Type B pancreatic cell (in vitro differentiated cells): ENCODE results near the gene GRIA4. TPM values are rescaled to one million over a fixed set of nuclear protein-coding genes. Genes with fewer than 3 reads are reported as not detected.

Experiments used
- DNase-seq: peaks from one replicate; pipeline ENCODE4 v3.0.0; 2021; ENCODE audit warnings: mixed read lengths; ENCODE audit not compliant: unreplicated experiment; ENCODE audit errors: extremely low spot score
- H3K27ac Mint-ChIP-seq: 2 replicates; pipeline ENCODE4 v1.8.0; 2021; ENCODE audit warnings: mild to moderate bottlenecking, mixed read lengths
- H3K27me3 Mint-ChIP-seq: 2 replicates; pipeline ENCODE4 v1.8.0; 2021; ENCODE audit warnings: mixed read lengths
- H3K36me3 Mint-ChIP-seq: 2 replicates; pipeline ENCODE4 v1.8.0; 2021; ENCODE audit warnings: mixed read lengths
- H3K4me1 Mint-ChIP-seq: one replicate; pipeline ENCODE4 v1.8.0; 2021; ENCODE audit warnings: mixed read lengths; ENCODE audit not compliant: unreplicated experiment
- H3K4me3 Mint-ChIP-seq: 2 replicates; pipeline ENCODE4 v1.8.0; 2021; ENCODE audit warnings: mild to moderate bottlenecking, mixed read lengths
- H3K9me3 Mint-ChIP-seq: 2 replicates; pipeline ENCODE4 v1.8.0; 2021; ENCODE audit warnings: mixed read lengths
- CTCF ChIP-seq: fragments of 200-600 bp; sonication (generic); conservative IDR thresholded peaks from 2 replicates; pipeline ENCODE4 v1.5.0; 2021; ENCODE audit warnings: antibody characterized with exemption, mild to moderate bottlenecking
- total RNA-seq: library from RNA; stranded (reverse); gene quantifications from 2 replicates; pipeline ENCODE4 v1.2.1, GENCODE V29; 2021; ENCODE audit warnings: low replicate concordance

Gene GRIA4
- total RNA-seq, 1 donor from 2014 or later: 26.7 TPM

- no peak overlapping the region for H3K27ac Mint-ChIP-seq
- H3K9me3 Mint-ChIP-seq: no peaks in the 10 kb centered on the region
- TF ChIP-seq CTCF: no peak
- no peak for DNase-seq
- H3K27me3 Mint-ChIP-seq: no peaks in the 10 kb centered on the region
- no peak overlapping the region for H3K4me3 Mint-ChIP-seq
- H3K36me3 Mint-ChIP-seq: no peaks in the 10 kb centered on the region
- peaks cover 4% of the 10 kb centered on the region for H3K4me1 Mint-ChIP-seq
Measured at GRCh38 chr11:105929084-105929955, 319.4 kb downstream of the GRIA4 start.

- no peak overlapping the region for H3K4me3 Mint-ChIP-seq
- H3K27me3 Mint-ChIP-seq: no peaks in the 10 kb centered on the region
- no peaks in the 10 kb centered on the region for H3K36me3 Mint-ChIP-seq
- no peak for DNase-seq
- H3K27ac Mint-ChIP-seq: no peak overlapping the region
- peaks cover 10% of the 10 kb centered on the region for H3K4me1 Mint-ChIP-seq
- H3K9me3 Mint-ChIP-seq: no peaks in the 10 kb centered on the region
- no peak for TF ChIP-seq CTCF
Measured at GRCh38 chr11:105933695-105934094, 323.8 kb downstream of the GRIA4 start.

GRCh38 chr11:105935791-105936190 lies 325.9 kb downstream of the GRIA4 start:
- H3K9me3 Mint-ChIP-seq: no peaks in the 10 kb centered on the region
- no peak overlapping the region for H3K4me3 Mint-ChIP-seq
- no peak for TF ChIP-seq CTCF
- H3K27me3 Mint-ChIP-seq: no peaks in the 10 kb centered on the region
- DNase-seq: no peak
- H3K4me1 Mint-ChIP-seq: peaks cover 6% of the 10 kb centered on the region
- H3K27ac Mint-ChIP-seq: no peak overlapping the region
- no peaks in the 10 kb centered on the region for H3K36me3 Mint-ChIP-seq

GRCh38 chr11:105937331-105937730 lies 327.5 kb downstream of the GRIA4 start:
- H3K27me3 Mint-ChIP-seq: no peaks in the 10 kb centered on the region
- no peak overlapping the region for H3K4me3 Mint-ChIP-seq
- peaks cover 6% of the 10 kb centered on the region for H3K4me1 Mint-ChIP-seq
- TF ChIP-seq CTCF: no peak
- DNase-seq: no peak
- no peak overlapping the region for H3K27ac Mint-ChIP-seq
- no peaks in the 10 kb centered on the region for H3K9me3 Mint-ChIP-seq
- no peaks in the 10 kb centered on the region for H3K36me3 Mint-ChIP-seq

GRCh38 chr11:105937738-105938137 lies 327.9 kb downstream of the GRIA4 start:
- H3K27me3 Mint-ChIP-seq: no peaks in the 10 kb centered on the region
- peaks cover 6% of the 10 kb centered on the region for H3K4me1 Mint-ChIP-seq
- no peaks in the 10 kb centered on the region for H3K36me3 Mint-ChIP-seq
- no peak for TF ChIP-seq CTCF
- H3K9me3 Mint-ChIP-seq: no peaks in the 10 kb centered on the region
- no peak for DNase-seq
- H3K4me3 Mint-ChIP-seq: no peak overlapping the region
- H3K27ac Mint-ChIP-seq: no peak overlapping the region
